BLaER1 treated with 17β-estradiol and CSF1 and Interleukin-3, amounts not matched to agents 10 nM and 100 nM (cell line): ENCODE measurements around the gene PARP1.

Experiments
- H3K27ac ChIP-seq, 11 experiments: shearing (Covaris generic); formaldehyde crosslinking; 2 replicates each; pipeline ENCODE4 v1.8.1; 2022
- H3K27me3 ChIP-seq, 11 experiments: shearing (Covaris generic); formaldehyde crosslinking; 2 replicates each; pipeline ENCODE4 v1.8.1; 2022
- H3K36me3 ChIP-seq, 11 experiments: shearing (Covaris generic); formaldehyde crosslinking; 2 replicates each; pipeline ENCODE4 v1.8.1; 2022
- H3K4me1 ChIP-seq, 10 experiments: shearing (Covaris generic); formaldehyde crosslinking; 2 replicates each; pipeline ENCODE4 v1.8.1; 2022
- H3K4me2 ChIP-seq, 11 experiments: shearing (Covaris generic); formaldehyde crosslinking; 2 replicates each; pipeline ENCODE4 v1.8.1; 2022
- H3K4me3 ChIP-seq, 10 experiments: shearing (Covaris generic); formaldehyde crosslinking; 2 replicates each; pipeline ENCODE4 v1.8.1; 2022
- H3K9ac ChIP-seq, 11 experiments: shearing (Covaris generic); formaldehyde crosslinking; 2 replicates each; pipeline ENCODE4 v1.8.1; 2022
- H3K9me3 ChIP-seq, 11 experiments: shearing (Covaris generic); formaldehyde crosslinking; replicated peaks in 1 of 11; 2 replicates each; pipeline ENCODE4 v1.8.1; 2022
- H4K20me1 ChIP-seq, 11 experiments: shearing (Covaris generic); formaldehyde crosslinking; 2 replicates each; pipeline ENCODE4 v1.8.1; 2022
- Cebpa-rat ChIP-seq, 11 experiments: shearing (Covaris generic); IDR thresholded peaks; 2 replicates each; pipeline ENCODE4 v1.8.1; 2022

PARP1 gene

DNA sequence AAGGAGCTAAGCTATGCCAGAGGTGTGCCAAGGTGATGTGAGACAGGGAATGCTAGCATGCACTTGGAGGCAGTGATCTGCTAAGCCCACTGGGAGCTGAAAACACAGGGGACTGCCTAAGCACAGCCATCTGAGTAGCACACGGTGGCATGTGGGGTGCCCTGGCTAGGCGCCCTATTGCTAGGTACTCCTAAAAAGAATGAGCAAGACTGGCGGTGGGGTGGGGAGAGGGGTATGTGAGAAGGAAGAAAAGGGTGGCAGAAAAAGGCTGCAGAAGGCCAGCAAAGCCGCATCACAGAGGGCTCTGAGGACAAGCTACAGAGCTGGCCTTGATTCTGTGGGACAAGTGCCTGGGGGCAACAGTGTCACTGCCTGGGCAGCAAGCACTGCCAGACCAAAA is 23.9 kb downstream of the PARP1 start:
- H3K4me3 ChIP-seq = no peak overlapping the region
- no peak overlapping the region for H3K9ac ChIP-seq
- no peaks in the 10 kb centered on the region for H3K27me3 ChIP-seq
- H3K4me1 ChIP-seq = peaks cover 10 to 52% (median 40%) of the 10 kb centered on the region in 10 experiments
- no peak overlapping the region for H3K4me2 ChIP-seq
- peaks cover 100% of the 10 kb centered on the region in 11 experiments for H3K36me3 ChIP-seq
- H3K9me3 ChIP-seq = no peaks in the 10 kb centered on the region
- no peak for TF ChIP-seq Cebpa-rat (IDR thresholded peaks at IDR 0.05)
- peaks cover 0 to 70% (median 49%) of the 10 kb centered on the region in 11 experiments; a peak in 17 of 22 replicates for H4K20me1 ChIP-seq
- H3K27ac ChIP-seq = no peak overlapping the region; a peak in 1 of 22 replicates

GRCh38 chr1:226382030-226382429 is 25.9 kb downstream of the PARP1 start:
- peak overlapping the region in 8 of 11 experiments; percentile 5 to 79 (median 60); a peak in 14 of 22 replicates for H3K4me2 ChIP-seq
- peak overlapping the region in 8 of 11 experiments; percentile 8 to 68 (median 20); a peak in 9 of 22 replicates for H3K27ac ChIP-seq
- peaks cover 10 to 53% (median 40%) of the 10 kb centered on the region in 10 experiments for H3K4me1 ChIP-seq
- H3K27me3 ChIP-seq = no peaks in the 10 kb centered on the region
- no peak overlapping the region for H3K4me3 ChIP-seq
- H4K20me1 ChIP-seq = peaks cover 0 to 58% (median 36%) of the 10 kb centered on the region in 11 experiments; a peak in 14 of 22 replicates
- peaks cover 100% of the 10 kb centered on the region in 11 experiments for H3K36me3 ChIP-seq
- no peaks in the 10 kb centered on the region for H3K9me3 ChIP-seq
- TF ChIP-seq Cebpa-rat (IDR thresholded peaks at IDR 0.05) = no peak
- H3K9ac ChIP-seq = peak overlapping the region in 3 of 11 experiments; percentile 12 to 24 (median 16); a peak in 3 of 22 replicates

- no peak for TF ChIP-seq Cebpa-rat (IDR thresholded peaks at IDR 0.05)
- Histone ChIP-seq H3K36me3 (peaks cover 100% of the 10 kb centered on the region in 11 experiments), H3K4me3 (no peak overlapping the region)
Measured at GRCh38 chr1:226381226-226381998, 26.5 kb downstream of the PARP1 start.

GRCh38 chr1:226378071-226378470 is 29.8 kb downstream of the PARP1 start:
- Histone ChIP-seq H3K9me3 (no peaks in the 10 kb centered on the region), H3K9ac (no peak overlapping the region), H3K4me1 (peaks cover 22 to 61% (median 55%) of the 10 kb centered on the region in 10 experiments), H3K4me2 (no peak overlapping the region), H3K4me3 (no peak overlapping the region), H3K27ac (peak overlapping the region in 1 of 11 experiments; percentile 14; a peak in 1 of 22 replicates), H4K20me1 (peaks cover 0 to 30% (median 16%) of the 10 kb centered on the region in 11 experiments; a peak in 11 of 22 replicates), H3K36me3 (peaks cover 100% of the 10 kb centered on the region in 11 experiments), H3K27me3 (no peaks in the 10 kb centered on the region)
- no peak for TF ChIP-seq Cebpa-rat (IDR thresholded peaks at IDR 0.05)

More at GRCh38 chr1:226381226-226381998, 26.5 kb downstream of the PARP1 start:
- peaks cover 0 to 53% (median 35%) of the 10 kb centered on the region in 11 experiments; a peak in 14 of 22 replicates for H4K20me1 ChIP-seq
- peak overlapping the region in 3 of 11 experiments; percentile 12 to 24 (median 16); a peak in 2 of 22 replicates for H3K9ac ChIP-seq
- no peaks in the 10 kb centered on the region for H3K27me3 ChIP-seq
- H3K4me1 ChIP-seq = peaks cover 10 to 53% (median 40%) of the 10 kb centered on the region in 10 experiments
- peak overlapping the region in 8 of 11 experiments; percentile 8 to 68 (median 20); a peak in 9 of 22 replicates for H3K27ac ChIP-seq
- peak overlapping the region in 8 of 11 experiments; percentile 5 to 79 (median 60); a peak in 14 of 22 replicates for H3K4me2 ChIP-seq
- no peaks in the 10 kb centered on the region for H3K9me3 ChIP-seq

DNA sequence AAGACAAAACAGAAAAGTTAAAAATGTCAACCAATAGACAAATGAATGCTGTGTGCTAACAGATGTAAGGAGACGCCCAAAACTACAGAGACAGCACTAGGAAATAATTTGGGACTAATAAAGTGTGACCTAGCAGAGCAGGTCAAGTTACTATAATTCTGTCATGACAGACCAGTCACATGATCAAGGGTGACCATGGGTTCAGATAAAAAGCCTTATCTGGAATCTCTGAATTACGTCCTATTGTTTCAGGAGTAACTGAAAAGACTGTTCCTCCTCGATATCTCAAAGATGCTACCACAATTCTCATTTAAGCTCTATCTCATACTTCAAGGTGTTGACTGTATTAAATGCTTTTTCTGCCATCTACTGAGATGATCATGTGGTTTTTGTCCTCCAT is 31.6 kb downstream of the PARP1 start:
- Histone ChIP-seq H3K9ac (no peak overlapping the region), H3K27ac (no peak overlapping the region), H3K4me3 (no peak overlapping the region), H3K9me3 (no peaks in the 10 kb centered on the region), H3K36me3 (peaks cover 97 to 100% (median 100%) of the 10 kb centered on the region in 11 experiments), H4K20me1 (peaks cover 0 to 32% (median 4%) of the 10 kb centered on the region in 11 experiments; a peak in 10 of 22 replicates), H3K27me3 (no peaks in the 10 kb centered on the region), H3K4me1 (peaks cover 30 to 62% (median 58%) of the 10 kb centered on the region in 10 experiments), H3K4me2 (no peak overlapping the region)
- TF ChIP-seq Cebpa-rat (IDR thresholded peaks at IDR 0.05) = no peak

GRCh38 chr1:226373376-226373775 is 34.5 kb downstream of the PARP1 start:
- peaks cover 49 to 70% (median 66%) of the 10 kb centered on the region in 10 experiments for H3K4me1 ChIP-seq

GRCh38 chr1:226372885-226373284 is 35.0 kb downstream of the PARP1 start:
- Histone ChIP-seq H4K20me1 (peaks cover 0 to 50% (median 12%) of the 10 kb centered on the region in 11 experiments; a peak in 14 of 22 replicates), H3K36me3 (peaks cover 81 to 92% (median 83%) of the 10 kb centered on the region in 11 experiments)
- no peak for TF ChIP-seq Cebpa-rat (IDR thresholded peaks at IDR 0.05)

More at GRCh38 chr1:226373376-226373775, 34.5 kb downstream of the PARP1 start:
- 0 out of 22 replicates have a peak overlapping the region, but pooled peaks of 2 of the 11 experiments have one; percentile 23 to 24 for H3K9ac ChIP-seq
- peak overlapping the region in 10 of 11 experiments; percentile 30 to 98 (median 96); a peak in 18 of 22 replicates for H3K4me2 ChIP-seq
- H4K20me1 ChIP-seq = peaks cover 0 to 50% (median 7%) of the 10 kb centered on the region in 11 experiments; a peak in 14 of 22 replicates
- peak overlapping the region in 8 of 11 experiments; percentile 38 to 97 (median 90); a peak in 17 of 22 replicates for H3K27ac ChIP-seq
- no peak for TF ChIP-seq Cebpa-rat (IDR thresholded peaks at IDR 0.05)
- H3K27me3 ChIP-seq = no peaks in the 10 kb centered on the region
- peaks cover 81 to 92% (median 83%) of the 10 kb centered on the region in 11 experiments for H3K36me3 ChIP-seq
- H3K4me3 ChIP-seq = no peak overlapping the region
- no peaks in the 10 kb centered on the region for H3K9me3 ChIP-seq

DNA sequence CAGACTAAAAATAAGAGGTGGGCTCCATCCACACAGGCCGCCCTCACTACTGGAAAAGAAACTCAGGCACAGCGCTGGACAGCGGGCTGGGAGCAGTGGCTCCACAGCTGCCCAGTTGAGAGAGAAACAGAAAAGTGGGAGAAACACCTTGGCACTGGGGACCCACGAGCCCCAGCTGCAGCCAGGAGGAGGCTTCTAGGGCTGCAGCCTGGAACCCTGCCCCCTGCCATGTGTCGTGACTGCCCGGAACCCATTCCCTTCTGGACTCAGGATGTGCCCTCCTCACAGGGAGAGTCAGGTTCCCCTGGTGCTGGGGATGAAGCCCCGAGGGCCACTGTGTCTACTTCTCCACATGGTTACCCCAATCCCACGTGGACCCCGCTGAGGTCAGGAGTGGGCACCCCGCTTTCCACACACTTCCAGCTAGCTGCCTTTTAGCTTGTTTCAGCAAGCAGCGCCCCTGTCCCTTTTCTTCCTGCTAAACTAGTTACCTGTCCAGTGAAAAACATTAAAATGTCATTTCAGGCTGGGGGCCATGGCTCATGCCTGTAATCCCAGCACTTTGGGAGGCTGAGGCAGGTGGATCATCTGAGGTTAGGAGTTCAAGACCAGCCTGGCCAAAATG is 35.9 kb downstream of the PARP1 start:
- no peak for TF ChIP-seq Cebpa-rat (IDR thresholded peaks at IDR 0.05)
- peak overlapping the region in 2 of 10 experiments; percentile 59 to 61; a peak in 1 of 20 replicates for H3K4me3 ChIP-seq
- H3K27ac ChIP-seq = peak overlapping the region in 9 of 11 experiments; percentile 8 to 97 (median 92); a peak in 17 of 22 replicates
- peaks cover 51 to 84% (median 77%) of the 10 kb centered on the region in 10 experiments for H3K4me1 ChIP-seq
- no peaks in the 10 kb centered on the region for H3K27me3 ChIP-seq
- peak overlapping the region; percentile 84 to 98 (median 96); a peak in 21 of 22 replicates for H3K4me2 ChIP-seq
- H3K9me3 ChIP-seq = no peaks in the 10 kb centered on the region
- peak overlapping the region in 8 of 11 experiments; percentile 76 to 87 (median 84); a peak in 14 of 22 replicates for H3K9ac ChIP-seq
- H3K36me3 ChIP-seq = peaks cover 81 to 92% (median 83%) of the 10 kb centered on the region in 11 experiments
- peaks cover 0 to 53% (median 18%) of the 10 kb centered on the region in 11 experiments; a peak in 14 of 22 replicates for H4K20me1 ChIP-seq

More at GRCh38 chr1:226372885-226373284, 35.0 kb downstream of the PARP1 start:
- Histone ChIP-seq H3K9ac (peak overlapping the region in 3 of 11 experiments; percentile 23 to 86 (median 24); a peak in 1 of 22 replicates), H3K4me1 (peaks cover 51 to 75% (median 70%) of the 10 kb centered on the region in 10 experiments), H3K27ac (peak overlapping the region in 8 of 11 experiments; percentile 38 to 97 (median 90); a peak in 17 of 22 replicates), H3K9me3 (no peaks in the 10 kb centered on the region), H3K4me2 (peak overlapping the region in 10 of 11 experiments; percentile 30 to 98 (median 96); a peak in 18 of 22 replicates), H3K27me3 (no peaks in the 10 kb centered on the region), H3K4me3 (no peak overlapping the region)
